PFSK-1 (cell line): ENCODE data around the gene IGF1R.

Experiments used
- FOXP2 ChIP-seq: optimal IDR thresholded peaks from 2 replicates; pipeline ENCODE3; 2011; ENCODE audit warnings: borderline replicate concordance, control low read depth, inconsistent platforms; ENCODE audit not compliant: insufficient read depth; ENCODE audit errors: extremely low read length, extremely low read depth
- POLR2AphosphoS5 ChIP-seq: IDR thresholded peaks from 2 replicates; pipeline ENCODE4 v1.6.1; 2012; ENCODE audit warnings: low read depth, mild to moderate bottlenecking, control low read depth, low read length, moderate library complexity
- SIN3A ChIP-seq: IDR thresholded peaks from 2 replicates; pipeline ENCODE4 v1.6.1; 2012; ENCODE audit warnings: mild to moderate bottlenecking, low read length, moderate library complexity, borderline replicate concordance; ENCODE audit not compliant: insufficient read depth
- TAF1 ChIP-seq: IDR thresholded peaks from 2 replicates; pipeline ENCODE4 v1.6.1; 2012; ENCODE audit warnings: low read length, control low read depth, borderline replicate concordance; ENCODE audit not compliant: insufficient read depth
- TF ChIP-seq, protein P1 (sequence below), 2 experiments: IDR thresholded peaks; 2 replicates each; pipeline versions ENCODE4 v1.6.1 to v1.8.0; 2011 to 2012; ENCODE audit warnings: low read depth in 2 of 2, low read length in 2 of 2, control low read depth in 1 of 2, inconsistent platforms in 1 of 2, mild to moderate bottlenecking in 1 of 2, moderate library complexity in 1 of 2; ENCODE audit not compliant: insufficient read depth in 1 of 2

Gene IGF1R

GRCh38 chr15:98876451-98877369 lies 228.4 kb downstream of the IGF1R start:
- TF ChIP-seq TAF1 (no peak), SIN3A (no peak), POLR2AphosphoS5 (no peak), FOXP2 (no peak)
- TF ChIP-seq, protein P1, sequence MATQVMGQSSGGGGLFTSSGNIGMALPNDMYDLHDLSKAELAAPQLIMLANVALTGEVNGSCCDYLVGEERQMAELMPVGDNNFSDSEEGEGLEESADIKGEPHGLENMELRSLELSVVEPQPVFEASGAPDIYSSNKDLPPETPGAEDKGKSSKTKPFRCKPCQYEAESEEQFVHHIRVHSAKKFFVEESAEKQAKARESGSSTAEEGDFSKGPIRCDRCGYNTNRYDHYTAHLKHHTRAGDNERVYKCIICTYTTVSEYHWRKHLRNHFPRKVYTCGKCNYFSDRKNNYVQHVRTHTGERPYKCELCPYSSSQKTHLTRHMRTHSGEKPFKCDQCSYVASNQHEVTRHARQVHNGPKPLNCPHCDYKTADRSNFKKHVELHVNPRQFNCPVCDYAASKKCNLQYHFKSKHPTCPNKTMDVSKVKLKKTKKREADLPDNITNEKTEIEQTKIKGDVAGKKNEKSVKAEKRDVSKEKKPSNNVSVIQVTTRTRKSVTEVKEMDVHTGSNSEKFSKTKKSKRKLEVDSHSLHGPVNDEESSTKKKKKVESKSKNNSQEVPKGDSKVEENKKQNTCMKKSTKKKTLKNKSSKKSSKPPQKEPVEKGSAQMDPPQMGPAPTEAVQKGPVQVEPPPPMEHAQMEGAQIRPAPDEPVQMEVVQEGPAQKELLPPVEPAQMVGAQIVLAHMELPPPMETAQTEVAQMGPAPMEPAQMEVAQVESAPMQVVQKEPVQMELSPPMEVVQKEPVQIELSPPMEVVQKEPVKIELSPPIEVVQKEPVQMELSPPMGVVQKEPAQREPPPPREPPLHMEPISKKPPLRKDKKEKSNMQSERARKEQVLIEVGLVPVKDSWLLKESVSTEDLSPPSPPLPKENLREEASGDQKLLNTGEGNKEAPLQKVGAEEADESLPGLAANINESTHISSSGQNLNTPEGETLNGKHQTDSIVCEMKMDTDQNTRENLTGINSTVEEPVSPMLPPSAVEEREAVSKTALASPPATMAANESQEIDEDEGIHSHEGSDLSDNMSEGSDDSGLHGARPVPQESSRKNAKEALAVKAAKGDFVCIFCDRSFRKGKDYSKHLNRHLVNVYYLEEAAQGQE (IDR thresholded peaks at IDR 0.05; ENCODE audit: insufficient read depth in 1 of 2, low read depth in 2 of 2, low read length in 2 of 2) = no peak

DNA sequence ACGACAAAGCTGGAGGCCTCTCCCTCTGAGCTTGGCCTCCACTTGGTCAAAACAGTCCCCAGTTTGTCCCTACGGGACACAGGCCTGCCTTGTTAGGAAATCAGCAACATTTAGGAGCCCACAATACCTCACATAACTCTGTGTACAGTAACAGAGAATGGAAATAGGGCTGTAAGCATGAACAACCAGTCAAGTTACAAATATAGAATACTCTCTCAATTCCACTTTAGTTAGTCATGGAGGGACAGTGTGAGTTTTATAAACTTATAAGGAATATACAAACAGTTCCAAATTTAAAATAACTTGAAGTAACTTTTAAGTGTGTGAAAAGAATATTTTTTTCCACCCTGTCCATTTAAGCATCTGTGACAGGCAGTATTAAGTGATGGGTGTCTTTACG lies 229.8 kb downstream of the IGF1R start:
- TF ChIP-seq POLR2AphosphoS5 (no peak), SIN3A (no peak), TAF1 (no peak), FOXP2 (no peak)
- TF ChIP-seq, protein P1 (IDR thresholded peaks at IDR 0.05; ENCODE audit: insufficient read depth in 1 of 2, low read depth in 2 of 2, low read length in 2 of 2) = no peak

- TF ChIP-seq SIN3A (no peak), POLR2AphosphoS5 (no peak), TAF1 (no peak), FOXP2 (no peak)
- TF ChIP-seq, protein P1 (IDR thresholded peaks at IDR 0.05; ENCODE audit: insufficient read depth in 1 of 2, low read depth in 2 of 2, low read length in 2 of 2) = no peak
These were observed 230.5 kb downstream of the IGF1R start for GRCh38 chr15:98878862-98879261.

- peak; percentile 26 for TF ChIP-seq FOXP2
- TF ChIP-seq SIN3A = no peak
These were observed 233.5 kb downstream of the IGF1R start for GRCh38 chr15:98881526-98882520.

DNA sequence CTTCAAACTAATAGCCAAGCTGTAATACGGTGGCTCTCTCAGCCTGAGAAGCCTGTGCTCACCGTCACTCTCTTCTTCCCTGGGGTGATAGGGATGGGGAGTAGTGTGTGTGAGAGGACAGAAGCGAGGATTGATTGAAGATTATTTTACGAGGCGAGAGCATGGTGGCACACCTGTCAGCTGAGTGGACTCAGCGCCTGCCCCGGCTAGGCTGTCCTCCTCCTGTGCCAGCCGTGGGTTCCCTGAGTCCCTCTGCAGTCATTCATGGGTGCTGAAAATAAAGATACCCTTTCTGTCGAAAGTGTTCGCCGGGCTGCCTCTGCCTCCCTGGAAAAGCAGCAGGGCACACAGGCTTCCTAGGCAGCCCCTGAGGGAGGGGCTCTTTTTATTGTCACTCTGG lies 235.1 kb downstream of the IGF1R start:
- no peak for TF ChIP-seq SIN3A
- TF ChIP-seq, protein P1 (IDR thresholded peaks at IDR 0.05; ENCODE audit: insufficient read depth in 1 of 2, low read depth in 2 of 2, low read length in 2 of 2) = no peak
